SK-N-SH (cell line): ENCODE results near the gene CFAP100. TPM values are rescaled to one million over a fixed set of nuclear protein-coding genes. Genes with fewer than 3 reads are reported as not detected.

ENCODE experiments used
- CTCF ChIA-PET: fragments of 300-600, 350-600 bp; formaldehyde crosslinking; extraction: SDS; loops from one replicate; lab custom pipeline; 2021; lab: Yijun Ruan, JAX
- POLR2A ChIA-PET: fragments of 350-600 bp; sonication (Branson Sonifier 250); formaldehyde crosslinking; extraction: SDS; loops from one replicate; lab custom pipeline; 2020; ENCODE audit warnings: antibody characterized with exemption, inconsistent platforms; lab: Yijun Ruan, JAX
- DNase-seq: peaks from one replicate; pipeline ENCODE4 v3.0.0; 2012
- H2AFZ ChIP-seq: fragments of 200-600 bp; sonication (generic); 2 replicates; pipeline ENCODE4 v1.8.1; 2016; ENCODE audit warnings: antibody characterized with exemption, mild to moderate bottlenecking, low read depth
- H3F3A ChIP-seq: fragments of 200-600 bp; sonication (generic); replicated peaks from 2 replicates; pipeline ENCODE3; 2016; ENCODE audit warnings: antibody characterized with exemption, mild to moderate bottlenecking; ENCODE audit not compliant: insufficient read depth
- H3K27ac ChIP-seq, 2 experiments: fragments of 200-500 bp in 1 of 2; fragments of 200-600 bp in 1 of 2; sonication (Bioruptor generic) in 1 of 2; sonication (generic), shearing (Covaris generic) in 1 of 2; 2 replicates each; pipeline versions ENCODE4 v1.5.1 to v1.6.1; 2014 to 2016; ENCODE audit warnings: low read depth in 2 of 2, inconsistent platforms in 1 of 2, low read length in 1 of 2, mild to moderate bottlenecking in 1 of 2, mixed read lengths in 1 of 2
- H3K27me3 ChIP-seq: fragments of 200-600 bp; sonication (generic), shearing (Covaris generic); 2 replicates; pipeline ENCODE4 v1.6.1; 2016; ENCODE audit warnings: mixed run types; ENCODE audit not compliant: insufficient read depth
- H3K36me3 ChIP-seq, 2 experiments: fragments of 200-500 bp in 1 of 2; fragments of 200-600 bp in 1 of 2; sonication (Bioruptor generic) in 1 of 2; sonication (generic) in 1 of 2; replicated peaks in 1 of 2; 2 replicates each; pipeline versions ENCODE3 to v1.5.1; 2014 to 2016; ENCODE audit warnings: low read length in 1 of 2, mild to moderate bottlenecking in 1 of 2; ENCODE audit not compliant: insufficient read depth in 2 of 2, control insufficient read depth in 1 of 2
- H3K4me1 ChIP-seq, 2 experiments: fragments of 200-500 bp in 1 of 2; fragments of 200-600 bp in 1 of 2; sonication (Bioruptor generic) in 1 of 2; sonication (generic), shearing (Covaris generic) in 1 of 2; 2 replicates each; pipeline versions ENCODE4 v1.5.1 to v1.6.1; 2014 to 2016; ENCODE audit warnings: low read depth in 1 of 2, low read length in 1 of 2, mixed run types in 1 of 2; ENCODE audit not compliant: insufficient read depth in 2 of 2, control insufficient read depth in 1 of 2
- H3K4me2 ChIP-seq: fragments of 200-600 bp; sonication (generic), shearing (Covaris generic); 2 replicates; pipeline ENCODE4 v1.6.1; 2017; ENCODE audit warnings: mixed run types
- H3K4me3 ChIP-seq, 2 experiments: fragments of 200-500 bp in 1 of 2; fragments of 200-600 bp in 1 of 2; sonication (Bioruptor generic) in 1 of 2; sonication (generic), shearing (Covaris generic) in 1 of 2; 2 replicates each; pipeline versions ENCODE4 v1.5.1 to v1.8.1; 2014 to 2016; ENCODE audit warnings: low read depth in 2 of 2, inconsistent platforms in 1 of 2, low read length in 1 of 2, mild to moderate bottlenecking in 1 of 2, mixed read lengths in 1 of 2, moderate library complexity in 1 of 2
- H3K79me2 ChIP-seq: fragments of 200-600 bp; sonication (generic); 2 replicates; pipeline ENCODE4 v1.8.1; 2017; ENCODE audit warnings: mild to moderate bottlenecking; ENCODE audit not compliant: insufficient read depth
- H3K9ac ChIP-seq: fragments of 200-600 bp; sonication (generic); 2 replicates; pipeline ENCODE4 v1.6.1; 2017; ENCODE audit warnings: mixed run types
- H3K9me2 ChIP-seq: fragments of 200-600 bp; sonication (generic); 2 replicates; pipeline ENCODE4 v1.6.1; 2017; ENCODE audit warnings: mixed run types
- H3K9me3 ChIP-seq: fragments of 200-600 bp; sonication (generic); 2 replicates; pipeline ENCODE4 v1.6.1; 2017; ENCODE audit warnings: mixed run types, mild to moderate bottlenecking, moderate library complexity
- H4K20me1 ChIP-seq: fragments of 200-600 bp; sonication (generic); 2 replicates; pipeline ENCODE4 v1.6.1; 2017; ENCODE audit warnings: mild to moderate bottlenecking, mixed run types; ENCODE audit not compliant: insufficient read depth
- CHD2 ChIP-seq: fragments of 150-350 bp; IDR thresholded peaks from 2 replicates; pipeline ENCODE4 v1.6.1; 2018; ENCODE audit warnings: low read length; ENCODE audit not compliant: partially characterized antibody
- CTCF ChIP-seq: fragments of 200-600 bp; sonication (generic); IDR thresholded peaks from 2 replicates; pipeline ENCODE4 v1.6.1; 2017; ENCODE audit warnings: antibody characterized with exemption, mild to moderate bottlenecking, moderate library complexity
- EP300 ChIP-seq, 2 experiments: IDR thresholded peaks; 2 replicates each; pipeline versions ENCODE4 v1.4.0 to v1.6.1; 2012; ENCODE audit warnings: borderline replicate concordance in 1 of 2, low read depth in 1 of 2, low read length in 1 of 2
- FOXM1 ChIP-seq: IDR thresholded peaks from 2 replicates; pipeline ENCODE4 v1.4.0; 2012; ENCODE audit warnings: low read depth, mild to moderate bottlenecking
- JUND ChIP-seq: IDR thresholded peaks from 2 replicates; pipeline ENCODE4 v1.4.0; 2012
- MEF2A ChIP-seq: IDR thresholded peaks from 2 replicates; pipeline ENCODE4 v1.4.0; 2012; ENCODE audit warnings: low read depth, borderline replicate concordance
- MXI1 ChIP-seq: IDR thresholded peaks from 2 replicates; pipeline ENCODE4 v1.6.1; 2012; ENCODE audit warnings: mild to moderate bottlenecking, low read depth, low read length, improper control_type of control experiment
- PBX3 ChIP-seq: IDR thresholded peaks from 2 replicates; pipeline ENCODE4; 2012
- RCOR1 ChIP-seq: fragments of 150-350 bp; IDR thresholded peaks from 2 replicates; pipeline ENCODE4 v1.6.1; 2017; ENCODE audit warnings: antibody characterized with exemption, low read length
- RFX5 ChIP-seq: IDR thresholded peaks from 2 replicates; pipeline ENCODE4 v1.6.1; 2012; ENCODE audit warnings: mild to moderate bottlenecking, improper control_type of control experiment, low read length
- RXRA ChIP-seq: IDR thresholded peaks from 2 replicates; pipeline ENCODE4 v1.4.0; 2012; ENCODE audit warnings: low read depth, mild to moderate bottlenecking, borderline replicate concordance
- SIN3A ChIP-seq: IDR thresholded peaks from 2 replicates; pipeline ENCODE4 v1.6.1; 2012; ENCODE audit warnings: low read depth, mild to moderate bottlenecking, low read length, moderate library complexity, borderline replicate concordance
- TAF1 ChIP-seq: IDR thresholded peaks from 2 replicates; pipeline ENCODE4 v1.6.1; 2012; ENCODE audit warnings: low read depth, mild to moderate bottlenecking, low read length, moderate library complexity, borderline replicate concordance
- TEAD4 ChIP-seq: IDR thresholded peaks from 2 replicates; pipeline ENCODE4 v1.4.0; 2012; ENCODE audit warnings: mild to moderate bottlenecking, borderline replicate concordance; ENCODE audit not compliant: insufficient read depth
- YY1 ChIP-seq: IDR thresholded peaks from 2 replicates; pipeline ENCODE4 v1.4.0; 2012; ENCODE audit warnings: low read depth, mild to moderate bottlenecking
- ZBTB33 ChIP-seq: IDR thresholded peaks from 2 replicates; pipeline ENCODE4 v1.4.0; 2012; ENCODE audit warnings: low read depth, borderline replicate concordance
- WGBS: methylation state at CpG from one replicate; pipeline ENCODE4 v1.1.6; 2017; ENCODE audit warnings: low lambda C conversion rate; 5-methylcytosine and 5-hydroxymethylcytosine counted together
- polyA plus RNA-seq, 3 experiments: library from polyadenylated mRNA; depleted of rRNA; stranded (reverse); fragments of >200 nt; gene quantifications; 2 replicates each; pipeline ENCODE4 v1.2.3, GENCODE V29; 2012

Gene CFAP100
- polyA plus RNA-seq, 1 of the 3 experiments (the other 2 are of a cell fraction), result not detected

GRCh38 chr3:126467611-126467955, 72.9 kb downstream of the CFAP100 start:
- no peaks in the 10 kb centered on the region for H3K27me3 ChIP-seq
- peaks cover 26% of the 10 kb centered on the region for H4K20me1 ChIP-seq
- H3K4me2 ChIP-seq, result no peak overlapping the region
- WGBS, result 82% methylated on average over 7 of the region's 8 CpGs
- no peak overlapping the region for H3K27ac ChIP-seq
- no peaks in the 10 kb centered on the region for H3K9me3 ChIP-seq
- H3K79me2 ChIP-seq, result peaks cover 54% of the 10 kb centered on the region
- H3K36me3 ChIP-seq, result peaks cover 36 to 93% of the 10 kb centered on the region in 2 experiments
- H3K9ac ChIP-seq, result no peak overlapping the region
- ChIA-PET CTCF (interaction anchor here (1.0 to 4.1 kb wide), 2 partner anchors 8 to 21 kb away, joined by 3 to 20 read pairs; partner anchors contain the start of gene ZXDC), POLR2A (no interaction called here)
- no peaks in the 10 kb centered on the region for H3K9me2 ChIP-seq
- DNase-seq, result no peak
- H3K4me1 ChIP-seq, result peaks cover 7% of the 10 kb centered on the region in 2 experiments; a peak in 3 of 4 replicates
- no peak for TF ChIP-seq TEAD4
- TF ChIP-seq JUND, result no peak
- TF ChIP-seq ZBTB33, result no peak
- H3F3A ChIP-seq, result no peaks in the 10 kb centered on the region
- H2AFZ ChIP-seq, result no peak overlapping the region
- no peak overlapping the region for H3K4me3 ChIP-seq

GRCh38 chr3:126468028-126468891, 73.6 kb downstream of the CFAP100 start:
- TF ChIP-seq SIN3A (no peak), JUND (no peak), RXRA (no peak), RFX5 (no peak), MEF2A (no peak), CHD2 (no peak), RCOR1 (no peak), YY1 (no peak), FOXM1 (no peak), EP300 (IDR thresholded peaks at IDR 0.05; ENCODE audit: borderline replicate concordance in 1 of 2, low read depth in 1 of 2, low read length in 1 of 2) (no peak), ZBTB33 (no peak), TEAD4 (no peak), TAF1 (no peak), MXI1 (no peak), CTCF (no peak), PBX3 (no peak)
- H3K36me3 ChIP-seq, result peaks cover 34 to 89% of the 10 kb centered on the region in 2 experiments
- POLR2A ChIA-PET, result no interaction called here
- peaks cover 61% of the 10 kb centered on the region for H3K79me2 ChIP-seq
- no peak overlapping the region for H3K4me3 ChIP-seq
- no peaks in the 10 kb centered on the region for H3K9me3 ChIP-seq
- H3F3A ChIP-seq, result no peaks in the 10 kb centered on the region
- H3K27me3 ChIP-seq, result no peaks in the 10 kb centered on the region
- CTCF ChIA-PET, result interaction anchor here (0.5 to 1.0 kb wide), 2 partner anchors 22 to 55 kb away, joined by 3 read pairs; no protein-coding TSS in a partner anchor
- no peak overlapping the region for H3K27ac ChIP-seq
- H3K9me2 ChIP-seq, result no peaks in the 10 kb centered on the region
- H4K20me1 ChIP-seq, result peaks cover 33% of the 10 kb centered on the region
- H3K4me2 ChIP-seq, result no peak overlapping the region
- 74% methylated on average over 11 of the region's 13 CpGs for WGBS
- H3K4me1 ChIP-seq, result peaks cover 14% of the 10 kb centered on the region in 2 experiments
- no peak for DNase-seq
- no peak overlapping the region for H2AFZ ChIP-seq
- H3K9ac ChIP-seq, result no peak overlapping the region
